ENCODE data around the gene EOLA1.
"Not testable (repeated sequence)": the region's sequence is repeated elsewhere in the genome, so short reads cannot be mapped to it uniquely, and the experiment has no call there.

GRCh38 chrX:149532868-149533267 lies 7.9 kb upstream of the EOLA1 start:
- not testable (repeated sequence) for TF ChIP-seq CTCF, POLR2A (IDR thresholded peaks at IDR 0.05)
